Measurements from ENCODE around the gene TRAPPC3L.

The TRAPPC3L gene

GRCh38 chr6:116461331-116461931 is 84.1 kb downstream of the TRAPPC3L start, which contains the start of gene CALHM6:
TSS of gene CALHM6 (plus strand) at chr6:116461375. CDS start at chr6:116461930, 555 bp downstream.
- Mint-ChIP-seq H3K4me3 (peak within 1 kb of the TSS; percentile 60 to 81 (median 73)), H3K27ac (peak within 1 kb of the TSS in 1 of 3 experiments; percentile 74), H3K27me3 (ENCODE audit: low read depth) (peaks cover 40% of the 10 kb centered on the region), H3K36me3 (ENCODE audit: low read depth) (no peaks in the 10 kb centered on the region), H3K9me3 (no peaks in the 10 kb centered on the region), H3K4me1 (peaks cover 6% of the 10 kb centered on the region)
- TF ChIP-seq, protein P1, sequence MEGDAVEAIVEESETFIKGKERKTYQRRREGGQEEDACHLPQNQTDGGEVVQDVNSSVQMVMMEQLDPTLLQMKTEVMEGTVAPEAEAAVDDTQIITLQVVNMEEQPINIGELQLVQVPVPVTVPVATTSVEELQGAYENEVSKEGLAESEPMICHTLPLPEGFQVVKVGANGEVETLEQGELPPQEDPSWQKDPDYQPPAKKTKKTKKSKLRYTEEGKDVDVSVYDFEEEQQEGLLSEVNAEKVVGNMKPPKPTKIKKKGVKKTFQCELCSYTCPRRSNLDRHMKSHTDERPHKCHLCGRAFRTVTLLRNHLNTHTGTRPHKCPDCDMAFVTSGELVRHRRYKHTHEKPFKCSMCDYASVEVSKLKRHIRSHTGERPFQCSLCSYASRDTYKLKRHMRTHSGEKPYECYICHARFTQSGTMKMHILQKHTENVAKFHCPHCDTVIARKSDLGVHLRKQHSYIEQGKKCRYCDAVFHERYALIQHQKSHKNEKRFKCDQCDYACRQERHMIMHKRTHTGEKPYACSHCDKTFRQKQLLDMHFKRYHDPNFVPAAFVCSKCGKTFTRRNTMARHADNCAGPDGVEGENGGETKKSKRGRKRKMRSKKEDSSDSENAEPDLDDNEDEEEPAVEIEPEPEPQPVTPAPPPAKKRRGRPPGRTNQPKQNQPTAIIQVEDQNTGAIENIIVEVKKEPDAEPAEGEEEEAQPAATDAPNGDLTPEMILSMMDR (IDR thresholded peaks at IDR 0.05; ENCODE audit: unreplicated experiment in 3 of 3): no peak

- H3K27me3 Mint-ChIP-seq (ENCODE audit: low read depth): peaks cover 35% of the 10 kb centered on the region
- peak overlapping the region in 2 of 3 experiments; percentile 1 to 29 for H3K4me3 Mint-ChIP-seq
- H3K9me3 Mint-ChIP-seq: no peaks in the 10 kb centered on the region
- no peak overlapping the region for H3K27ac Mint-ChIP-seq
- H3K4me1 Mint-ChIP-seq: peaks cover 6% of the 10 kb centered on the region
- TF ChIP-seq, protein P1 (IDR thresholded peaks at IDR 0.05; ENCODE audit: unreplicated experiment in 3 of 3): no peak
- H3K36me3 Mint-ChIP-seq (ENCODE audit: low read depth): no peaks in the 10 kb centered on the region
These were observed 85.6 kb downstream of the TRAPPC3L start for GRCh38 chr6:116459927-116460326.

DNA sequence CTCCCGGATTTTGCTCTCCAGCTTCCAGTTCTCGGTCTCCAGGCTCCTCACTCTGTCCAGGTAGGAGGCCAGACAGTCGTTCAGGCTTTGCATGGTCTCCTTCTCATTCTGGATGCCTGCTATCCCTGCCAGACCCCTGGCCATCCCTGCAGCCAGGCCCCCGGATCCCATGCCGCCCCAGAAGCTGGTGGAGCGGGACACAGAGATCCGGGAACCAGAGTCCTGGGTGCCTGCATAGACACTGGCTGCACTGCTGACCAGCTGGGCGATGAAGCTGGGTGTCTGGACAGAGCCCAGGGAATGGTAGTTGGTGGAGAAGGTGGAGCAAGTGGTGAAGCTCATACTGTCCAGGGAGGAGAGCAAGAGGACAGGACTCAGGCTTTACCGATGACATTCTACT is 87.2 kb downstream of the TRAPPC3L start:
- TF ChIP-seq, protein P1 (IDR thresholded peaks at IDR 0.05; ENCODE audit: unreplicated experiment in 3 of 3): no peak
- Mint-ChIP-seq H3K27me3 (ENCODE audit: low read depth) (peaks cover 38% of the 10 kb centered on the region), H3K4me1 (peaks cover 6% of the 10 kb centered on the region), H3K9me3 (no peaks in the 10 kb centered on the region), H3K27ac (no peak overlapping the region), H3K36me3 (ENCODE audit: low read depth) (no peaks in the 10 kb centered on the region), H3K4me3 (no peak overlapping the region)

DNA sequence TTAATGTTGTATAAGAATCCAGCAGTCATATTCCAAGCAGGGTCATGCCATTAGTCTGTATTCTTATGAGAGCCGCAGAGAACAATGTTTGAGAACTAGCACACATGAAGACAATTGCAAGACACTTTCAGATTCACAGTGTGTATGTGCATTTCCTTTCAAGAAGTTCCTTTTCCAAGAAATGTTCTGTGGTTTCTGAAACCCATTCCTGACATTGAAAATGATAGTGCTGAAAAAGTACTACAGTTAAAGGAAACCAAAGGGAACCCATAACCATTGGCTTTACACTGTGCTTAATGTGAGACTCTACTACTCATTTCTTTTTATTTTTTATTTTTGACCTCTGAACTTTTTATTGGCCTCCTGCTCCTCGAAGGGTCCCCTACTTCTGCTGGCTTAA is 88.6 kb downstream of the TRAPPC3L start:
- no peaks in the 10 kb centered on the region for H3K4me1 Mint-ChIP-seq
- H3K4me3 Mint-ChIP-seq: no peak overlapping the region
- H3K9me3 Mint-ChIP-seq: no peaks in the 10 kb centered on the region

DNA sequence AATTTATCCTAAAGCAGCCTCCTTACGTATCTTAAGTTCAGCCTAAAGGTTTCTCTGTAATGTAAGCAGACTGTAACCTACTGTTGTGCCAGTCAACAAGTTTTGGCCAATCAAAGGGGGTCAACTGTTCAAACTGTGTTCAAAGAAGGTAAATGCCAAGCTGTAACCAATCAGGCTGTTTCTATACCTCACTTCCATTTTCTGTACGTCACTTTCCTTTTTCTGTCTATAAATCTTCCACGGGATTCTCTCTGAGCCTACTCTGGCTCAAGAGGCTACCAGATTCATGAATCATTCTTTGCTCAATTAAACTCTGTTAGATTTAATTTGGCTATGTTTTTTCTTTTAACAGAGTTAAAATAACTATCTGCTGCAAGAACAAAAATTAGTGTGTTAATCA is 89.4 kb downstream of the TRAPPC3L start:
- H3K4me3 Mint-ChIP-seq: no peak overlapping the region
- H3K4me1 Mint-ChIP-seq: no peaks in the 10 kb centered on the region
- TF ChIP-seq, protein P1 (IDR thresholded peaks at IDR 0.05; ENCODE audit: unreplicated experiment in 3 of 3): no peak
- peaks cover 26% of the 10 kb centered on the region for H3K27me3 Mint-ChIP-seq (ENCODE audit: low read depth)
- H3K27ac Mint-ChIP-seq: no peak overlapping the region
- H3K9me3 Mint-ChIP-seq: no peaks in the 10 kb centered on the region
- no peaks in the 10 kb centered on the region for H3K36me3 Mint-ChIP-seq (ENCODE audit: low read depth)

More for the DNA sequence above, 88.6 kb downstream of the TRAPPC3L start:
- H3K36me3 Mint-ChIP-seq (ENCODE audit: low read depth): no peaks in the 10 kb centered on the region
- H3K27me3 Mint-ChIP-seq (ENCODE audit: low read depth): peaks cover 32% of the 10 kb centered on the region
- H3K27ac Mint-ChIP-seq: no peak overlapping the region
- TF ChIP-seq, protein P1 (IDR thresholded peaks at IDR 0.05; ENCODE audit: unreplicated experiment in 3 of 3): no peak

DNA sequence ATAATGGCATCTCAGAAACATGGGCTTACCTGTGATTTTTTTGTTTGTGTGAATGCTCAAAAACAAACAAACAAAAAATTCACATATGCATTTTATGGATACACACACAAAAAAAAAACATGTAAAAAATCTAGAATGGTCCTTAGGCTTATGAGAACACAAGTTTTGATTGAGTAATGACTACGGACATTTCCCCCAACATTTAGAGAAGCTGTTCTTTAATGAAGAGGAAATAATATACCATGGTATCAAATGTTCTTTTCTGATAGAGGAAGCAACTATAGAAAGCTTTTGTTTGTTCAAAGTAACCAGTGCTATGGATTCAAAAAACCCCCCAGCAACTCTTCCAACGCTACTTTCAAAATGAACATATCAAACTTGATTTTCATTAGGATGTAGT is 93.0 kb downstream of the TRAPPC3L start:
- Mint-ChIP-seq H3K27ac (no peak overlapping the region), H3K4me1 (peaks cover 5% of the 10 kb centered on the region), H3K27me3 (ENCODE audit: low read depth) (peaks cover 3% of the 10 kb centered on the region), H3K4me3 (no peak overlapping the region), H3K9me3 (no peaks in the 10 kb centered on the region), H3K36me3 (ENCODE audit: low read depth) (no peaks in the 10 kb centered on the region)
- TF ChIP-seq, protein P1 (IDR thresholded peaks at IDR 0.05; ENCODE audit: unreplicated experiment in 3 of 3): no peak
